Ovary (tissue), 9 donors: Measurements from ENCODE around the gene ETFB. TPM values are rescaled to one million over a fixed set of nuclear protein-coding genes. Genes with fewer than 3 reads are reported as not detected.

Experiments
- DNase-seq, 5 donors: peaks; one replicate each; pipeline ENCODE4 v3.0.0-alpha.2; 2019 to 2020
- H3K27ac ChIP-seq, 2 donors: fragments of 200-600 bp; one replicate each; pipeline versions ENCODE4 v1.5.1 to v1.8.0; 2019 to 2022
- H3K27me3 ChIP-seq: fragments of 200-600 bp; one replicate; pipeline ENCODE4 v1.8.0; 2022
- H3K36me3 ChIP-seq: fragments of 200-600 bp; sonication (generic); one replicate; pipeline ENCODE4 v1.5.1; 2019
- H3K4me1 ChIP-seq: one replicate; pipeline ENCODE4 v1.8.1; 2013; ENCODE audit warnings: mild to moderate bottlenecking, moderate library complexity; ENCODE audit not compliant: insufficient read depth
- H3K4me3 ChIP-seq: fragments of 200-600 bp; sonication (generic); one replicate; pipeline ENCODE4 v1.5.1; 2017
- H3K9me3 ChIP-seq, 2 donors: fragments of 200-600 bp in 1 of 2; sonication (generic) in 1 of 2; one replicate each; pipeline versions ENCODE4 v1.5.1 to v1.8.1; 2013 to 2019; ENCODE audit warnings: mild to moderate bottlenecking in 1 of 2, moderate library complexity in 1 of 2
- EP300 ChIP-seq: sonication (generic); formaldehyde crosslinking; IDR thresholded peaks from one replicate; pipeline ENCODE4 v1.6.1; 2017; ENCODE audit warnings: antibody characterized with exemption
- POLR2A ChIP-seq: fragments of 450-650 bp; IDR thresholded peaks from one replicate; pipeline ENCODE4 v1.6.1; 2017; ENCODE audit warnings: antibody characterized with exemption, mild to moderate bottlenecking, moderate library complexity
- WGBS, 3 donors: extraction: QIAGEN DNeasy Blood & Tissue Kit in 1 of 3; methylation state at CpG; one replicate each; pipeline versions ENCODE4 v1.1.5 to v1.1.7; 2013 to 2017; 5-methylcytosine and 5-hydroxymethylcytosine counted together
- intact Hi-C, 4 donors: fragments of 100-400 bp; cut with DNase I; formaldehyde crosslinking; loops; one replicate each; pipeline versions ENCODE4 v1.11.0 to v1.15.1; 2022 to 2023
- polyA plus RNA-seq, 2 donors: library from polyadenylated mRNA; stranded (reverse); fragments of 200-250 nt in 1 of 2; fragments of 350-450 nt in 1 of 2; fragmentation: Illumina TruSeq in 1 of 2; extraction: RNeasy Lipid Tissue Mini Kit (QIAGEN cat#74804) in 1 of 2; gene quantifications; one replicate each; pipeline ENCODE4 v1.2.3, GENCODE V29; 2013 to 2014
- total RNA-seq, 7 donors: library from RNA; depleted of rRNA in 2 of 7; stranded (reverse); fragments of >200 nt in 2 of 7; fragmentation: NEBNext Ultra II Directional in 3 of 7; extraction: Animal tissue kit (Norgen Biotek cat#: 25700) in 3 of 7; gene quantifications; one replicate each; pipeline versions ENCODE4 v1.1.0 to v1.2.4, GENCODE V29; 2016 to 2023
- TF ChIP-seq, protein P1 (sequence below), 3 donors: fragments of 450-650 bp in 2 of 3; fragments of 200-600 bp in 1 of 3; IDR thresholded peaks; one replicate each; pipeline versions ENCODE4 v1.5.1 to v1.8.0; 2016 to 2022; ENCODE audit warnings: antibody characterized with exemption in 3 of 3, mild to moderate bottlenecking in 1 of 3
- donor health status: DM: no; HTN: no; CAD: no; lungs with moderate emphysema.
- donor health status: DM: no; HTN: no; CAD: no.
- donor health status: Bipolar disorder and iron deficiency.
- donor health status: DM: yes; HTN: yes; CAD: no.
- donor health status: DM: no; HTN: no; CAD: no.
- donor health status: DM: yes; HTN: yes; CAD: no.

Gene ETFB
- total and polyA plus RNA-seq, 9 donors: 12.4 to 91.3 (median 63.3) TPM

GRCh38 chr19:51331193-51331592, 35.0 kb downstream of the ETFB start:
- 78 to 83% (median 81%) methylated on average over 3 of the region's 3 CpGs for WGBS, 3 donors
- H3K36me3 ChIP-seq: no peaks in the 10 kb centered on the region
- no peaks in the 10 kb centered on the region for H3K9me3 ChIP-seq
- H3K27ac ChIP-seq: no peak overlapping the region
- no peak overlapping the region for H3K4me3 ChIP-seq
- TF ChIP-seq EP300 (no peak), POLR2A (no peak)
- TF ChIP-seq, protein P1, sequence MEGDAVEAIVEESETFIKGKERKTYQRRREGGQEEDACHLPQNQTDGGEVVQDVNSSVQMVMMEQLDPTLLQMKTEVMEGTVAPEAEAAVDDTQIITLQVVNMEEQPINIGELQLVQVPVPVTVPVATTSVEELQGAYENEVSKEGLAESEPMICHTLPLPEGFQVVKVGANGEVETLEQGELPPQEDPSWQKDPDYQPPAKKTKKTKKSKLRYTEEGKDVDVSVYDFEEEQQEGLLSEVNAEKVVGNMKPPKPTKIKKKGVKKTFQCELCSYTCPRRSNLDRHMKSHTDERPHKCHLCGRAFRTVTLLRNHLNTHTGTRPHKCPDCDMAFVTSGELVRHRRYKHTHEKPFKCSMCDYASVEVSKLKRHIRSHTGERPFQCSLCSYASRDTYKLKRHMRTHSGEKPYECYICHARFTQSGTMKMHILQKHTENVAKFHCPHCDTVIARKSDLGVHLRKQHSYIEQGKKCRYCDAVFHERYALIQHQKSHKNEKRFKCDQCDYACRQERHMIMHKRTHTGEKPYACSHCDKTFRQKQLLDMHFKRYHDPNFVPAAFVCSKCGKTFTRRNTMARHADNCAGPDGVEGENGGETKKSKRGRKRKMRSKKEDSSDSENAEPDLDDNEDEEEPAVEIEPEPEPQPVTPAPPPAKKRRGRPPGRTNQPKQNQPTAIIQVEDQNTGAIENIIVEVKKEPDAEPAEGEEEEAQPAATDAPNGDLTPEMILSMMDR (IDR thresholded peaks at IDR 0.05): no peak
- intact Hi-C loops: loop anchor here in 1 of 4 donors (10.0 kb wide), 2 partner anchors 104 to 264 kb away; no protein-coding TSS in a partner anchor
- DNase-seq: no peak
- H3K4me1 ChIP-seq: peaks cover 2% of the 10 kb centered on the region
- H3K27me3 ChIP-seq: no peaks in the 10 kb centered on the region

- WGBS, 3 donors: 95 to 96% (median 96%) methylated on average over 4 of the region's 4 CpGs
- no peaks in the 10 kb centered on the region for H3K27me3 ChIP-seq
- intact Hi-C loops: loop anchor here in 1 of 4 donors (10.0 kb wide), 2 partner anchors 104 to 264 kb away; no protein-coding TSS in a partner anchor
- H3K4me3 ChIP-seq: no peak overlapping the region
- TF ChIP-seq, protein P1 (IDR thresholded peaks at IDR 0.05): no peak
- TF ChIP-seq POLR2A: no peak
- H3K36me3 ChIP-seq: no peaks in the 10 kb centered on the region
- peaks cover 2% of the 10 kb centered on the region for H3K4me1 ChIP-seq
- DNase-seq: no peak
- H3K9me3 ChIP-seq: no peaks in the 10 kb centered on the region
- no peak overlapping the region for H3K27ac ChIP-seq
These were observed 35.8 kb downstream of the ETFB start for GRCh38 chr19:51330366-51330765.

DNA sequence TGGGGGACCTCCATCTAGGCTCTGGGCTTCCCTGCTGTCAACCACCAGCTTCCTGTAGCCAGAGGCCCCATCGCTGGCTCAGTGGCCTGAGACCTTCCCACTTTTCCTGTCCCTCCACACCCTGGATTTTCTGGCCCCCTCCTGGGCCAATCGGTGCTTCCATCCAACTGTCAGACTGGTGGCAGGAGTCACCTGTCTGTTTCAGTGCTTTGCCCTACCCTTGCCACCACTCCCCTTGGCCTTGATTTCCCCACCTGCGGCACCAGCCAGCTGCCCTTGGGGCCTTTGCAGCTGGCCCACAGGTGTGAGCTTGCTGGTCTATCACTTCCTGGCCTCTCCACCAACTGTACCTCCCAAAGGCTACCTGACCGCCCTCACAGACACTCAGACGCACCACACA, 36.8 kb downstream of the ETFB start:
- TF ChIP-seq EP300 (no peak), POLR2A (no peak)
- TF ChIP-seq, protein P1 (IDR thresholded peaks at IDR 0.05): no peak
- DNase-seq: no peak
- Histone ChIP-seq H3K27ac (no peak overlapping the region), H3K36me3 (no peaks in the 10 kb centered on the region), H3K4me3 (no peak overlapping the region), H3K27me3 (no peaks in the 10 kb centered on the region), H3K9me3 (no peaks in the 10 kb centered on the region), H3K4me1 (peaks cover 2% of the 10 kb centered on the region)
- 89 to 95% (median 92%) methylated on average over 5 of the region's 5 CpGs for WGBS, 3 donors
- intact Hi-C loops: no loop called here

DNA sequence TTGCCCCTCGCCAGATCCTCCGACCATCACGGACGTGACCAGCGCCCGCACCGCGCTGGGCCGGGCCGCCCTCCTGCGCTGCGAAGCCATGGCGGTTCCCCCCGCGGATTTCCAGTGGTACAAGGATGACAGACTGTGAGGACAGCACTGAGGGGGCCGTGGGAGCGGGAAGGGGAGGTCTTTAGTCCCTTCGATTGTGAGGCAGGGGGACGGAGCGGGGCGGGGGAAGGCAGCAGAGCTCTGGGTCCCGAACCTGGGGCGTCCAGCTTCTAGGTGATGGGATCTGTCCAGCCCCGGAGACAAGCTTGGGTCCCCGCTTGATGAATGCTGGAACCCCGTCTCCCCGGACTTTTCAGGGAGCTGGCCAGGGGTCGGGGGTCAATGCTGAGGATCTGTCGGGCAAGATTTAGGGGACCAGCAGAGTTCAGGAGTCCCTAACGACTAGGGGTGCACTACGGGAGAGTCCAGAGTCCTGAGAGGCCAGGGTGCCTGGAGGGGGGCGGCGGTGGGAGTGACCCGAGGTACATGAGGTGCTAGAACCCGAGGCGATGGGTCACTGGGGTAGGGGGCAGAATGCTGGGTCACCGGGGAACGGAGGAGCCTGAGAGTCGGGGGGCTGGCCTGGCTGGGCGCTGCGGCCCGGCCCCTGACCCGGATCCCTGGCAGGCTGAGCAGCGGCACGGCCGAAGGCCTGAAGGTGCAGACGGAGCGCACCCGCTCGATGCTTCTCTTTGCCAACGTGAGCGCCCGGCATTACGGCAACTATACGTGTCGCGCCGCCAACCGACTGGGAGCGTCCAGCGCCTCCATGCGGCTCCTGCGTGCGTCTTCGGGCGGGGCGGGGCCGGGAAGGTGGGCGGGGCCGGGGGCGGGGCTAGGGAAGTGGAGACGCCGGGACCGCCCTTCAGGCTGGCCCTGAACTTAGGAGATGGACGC, 38.9 kb downstream of the ETFB start:
- intact Hi-C loops: no loop called here
- no peak overlapping the region for H3K27ac ChIP-seq
- no peak overlapping the region for H3K4me3 ChIP-seq
- 8 to 14% (median 13%) methylated on average over 65 to 75 of the region's 75 CpGs for WGBS, 3 donors
- H3K4me1 ChIP-seq: peaks cover 2% of the 10 kb centered on the region
- H3K9me3 ChIP-seq: no peaks in the 10 kb centered on the region
- DNase-seq: no peak
- TF ChIP-seq EP300 (no peak), POLR2A (no peak)
- TF ChIP-seq, protein P1 (IDR thresholded peaks at IDR 0.05): no peak
- no peaks in the 10 kb centered on the region for H3K27me3 ChIP-seq
- no peaks in the 10 kb centered on the region for H3K36me3 ChIP-seq
